Nephron (organoid): Measurements from ENCODE around the gene COQ2.
"Not testable (repeated sequence)": the region's sequence is repeated elsewhere in the genome, so short reads cannot be mapped to it uniquely, and the experiment has no call there.

Experiments
- H3K27ac Mint-ChIP-seq, 3 experiments: 2 replicates each; pipeline ENCODE4 v1.8.0; 2020; ENCODE audit warnings: mixed read lengths in 3 of 3, mild to moderate bottlenecking in 2 of 3, moderate library complexity in 1 of 3
- H3K27me3 Mint-ChIP-seq: 2 replicates; pipeline ENCODE4 v1.8.0; 2021; ENCODE audit warnings: low read depth, mild to moderate bottlenecking, moderate library complexity, mixed read lengths
- H3K36me3 Mint-ChIP-seq: 2 replicates; pipeline ENCODE4 v1.8.0; 2020; ENCODE audit warnings: low read depth, mixed read lengths
- H3K4me1 Mint-ChIP-seq: 2 replicates; pipeline ENCODE4 v1.8.0; 2020; ENCODE audit warnings: mixed read lengths
- H3K4me3 Mint-ChIP-seq, 3 experiments: 2 replicates each; pipeline ENCODE4 v1.8.0; 2020; ENCODE audit warnings: mild to moderate bottlenecking in 3 of 3, mixed read lengths in 3 of 3, moderate library complexity in 2 of 3
- H3K9me3 Mint-ChIP-seq: 2 replicates; pipeline ENCODE4 v1.8.0; 2020; ENCODE audit warnings: mixed read lengths
- TF ChIP-seq, protein P1 (sequence below), 3 experiments: fragments of 200-600 bp; sonication (generic); IDR thresholded peaks; one replicate each; pipeline ENCODE4 v1.5.0; 2021; ENCODE audit warnings: antibody characterized with exemption in 3 of 3; ENCODE audit not compliant: unreplicated experiment in 3 of 3

The COQ2 gene

GRCh38 chr4:83247415-83248357 is 36.9 kb downstream of the COQ2 start:
- Mint-ChIP-seq H3K4me1 (no peaks in the 10 kb centered on the region), H3K27me3 (no peaks in the 10 kb centered on the region), H3K36me3 (no peaks in the 10 kb centered on the region), H3K27ac (no peak overlapping the region), H3K4me3 (no peak overlapping the region), H3K9me3 (peaks cover 7% of the 10 kb centered on the region)
- TF ChIP-seq, protein P1, sequence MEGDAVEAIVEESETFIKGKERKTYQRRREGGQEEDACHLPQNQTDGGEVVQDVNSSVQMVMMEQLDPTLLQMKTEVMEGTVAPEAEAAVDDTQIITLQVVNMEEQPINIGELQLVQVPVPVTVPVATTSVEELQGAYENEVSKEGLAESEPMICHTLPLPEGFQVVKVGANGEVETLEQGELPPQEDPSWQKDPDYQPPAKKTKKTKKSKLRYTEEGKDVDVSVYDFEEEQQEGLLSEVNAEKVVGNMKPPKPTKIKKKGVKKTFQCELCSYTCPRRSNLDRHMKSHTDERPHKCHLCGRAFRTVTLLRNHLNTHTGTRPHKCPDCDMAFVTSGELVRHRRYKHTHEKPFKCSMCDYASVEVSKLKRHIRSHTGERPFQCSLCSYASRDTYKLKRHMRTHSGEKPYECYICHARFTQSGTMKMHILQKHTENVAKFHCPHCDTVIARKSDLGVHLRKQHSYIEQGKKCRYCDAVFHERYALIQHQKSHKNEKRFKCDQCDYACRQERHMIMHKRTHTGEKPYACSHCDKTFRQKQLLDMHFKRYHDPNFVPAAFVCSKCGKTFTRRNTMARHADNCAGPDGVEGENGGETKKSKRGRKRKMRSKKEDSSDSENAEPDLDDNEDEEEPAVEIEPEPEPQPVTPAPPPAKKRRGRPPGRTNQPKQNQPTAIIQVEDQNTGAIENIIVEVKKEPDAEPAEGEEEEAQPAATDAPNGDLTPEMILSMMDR (IDR thresholded peaks at IDR 0.05; ENCODE audit: unreplicated experiment in 3 of 3): no peak

DNA sequence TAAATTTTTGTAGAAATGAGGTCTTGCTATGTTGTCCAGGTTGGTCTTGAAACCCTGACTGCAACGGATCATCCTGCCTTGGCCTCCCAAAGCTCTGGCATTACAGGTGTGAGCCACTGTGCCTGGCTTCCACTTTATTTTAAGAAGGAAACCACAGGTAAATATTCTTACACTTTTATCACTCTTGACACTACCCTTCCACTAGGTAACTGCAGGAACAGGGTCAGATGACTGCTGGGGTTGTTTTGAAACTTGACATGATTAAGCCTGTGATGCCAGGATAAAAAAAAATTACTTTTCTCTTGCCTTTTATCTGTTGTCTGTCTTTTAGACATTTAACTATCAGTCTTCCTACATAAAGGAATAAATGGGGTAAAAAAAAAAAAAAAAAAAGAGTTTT is 43.5 kb downstream of the COQ2 start:
- TF ChIP-seq, protein P1 (IDR thresholded peaks at IDR 0.05; ENCODE audit: unreplicated experiment in 3 of 3): no peak

DNA sequence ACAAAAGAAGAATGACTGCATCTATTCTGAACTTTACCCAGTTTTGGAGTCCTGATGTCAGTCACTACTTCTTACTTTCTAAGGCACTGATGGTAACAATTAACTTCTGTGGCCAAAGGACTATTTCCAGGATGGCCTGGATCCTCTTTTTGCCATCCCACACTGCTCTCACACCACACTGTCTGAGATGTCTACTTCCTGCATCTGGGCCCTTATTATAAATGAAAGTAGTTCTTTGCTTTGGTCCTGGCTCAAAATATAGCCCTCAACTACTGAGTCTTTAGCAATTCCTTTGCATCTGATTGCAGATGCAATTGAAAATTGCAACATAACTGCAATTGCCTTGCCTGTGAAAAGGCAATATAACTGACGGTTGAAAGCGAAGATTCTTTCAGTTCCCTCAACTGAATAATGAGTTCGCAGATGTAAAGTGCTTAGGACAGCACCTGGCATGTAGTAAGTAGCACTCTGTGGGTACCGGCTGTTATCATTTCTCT is 44.2 kb downstream of the COQ2 start:
- Mint-ChIP-seq H3K4me3 (no peak overlapping the region), H3K36me3 (no peaks in the 10 kb centered on the region), H3K27me3 (no peaks in the 10 kb centered on the region), H3K4me1 (no peaks in the 10 kb centered on the region), H3K9me3 (peaks cover 7% of the 10 kb centered on the region), H3K27ac (no peak overlapping the region)
- TF ChIP-seq, protein P1 (IDR thresholded peaks at IDR 0.05; ENCODE audit: unreplicated experiment in 3 of 3): no peak

More for the DNA sequence above, 43.5 kb downstream of the COQ2 start:
- Mint-ChIP-seq H3K4me1 (no peaks in the 10 kb centered on the region), H3K9me3 (peaks cover 7% of the 10 kb centered on the region), H3K27me3 (no peaks in the 10 kb centered on the region), H3K27ac (no peak overlapping the region), H3K4me3 (no peak overlapping the region), H3K36me3 (no peaks in the 10 kb centered on the region)

GRCh38 chr4:83238393-83239248 is 46.0 kb downstream of the COQ2 start:
- H3K27ac Mint-ChIP-seq: no peak overlapping the region
- H3K27me3 Mint-ChIP-seq: no peaks in the 10 kb centered on the region
- TF ChIP-seq, protein P1 (IDR thresholded peaks at IDR 0.05; ENCODE audit: unreplicated experiment in 3 of 3): no peak
- H3K36me3 Mint-ChIP-seq: no peaks in the 10 kb centered on the region
- H3K4me3 Mint-ChIP-seq: no peak overlapping the region
- peaks cover 3% of the 10 kb centered on the region for H3K9me3 Mint-ChIP-seq
- H3K4me1 Mint-ChIP-seq: no peaks in the 10 kb centered on the region

GRCh38 chr4:83237591-83237990 is 47.0 kb downstream of the COQ2 start:
- H3K27me3 Mint-ChIP-seq: no peaks in the 10 kb centered on the region
- H3K4me3 Mint-ChIP-seq: no peak overlapping the region
- H3K27ac Mint-ChIP-seq: no peak overlapping the region
- H3K36me3 Mint-ChIP-seq: no peaks in the 10 kb centered on the region
- no peaks in the 10 kb centered on the region for H3K4me1 Mint-ChIP-seq
- TF ChIP-seq, protein P1 (IDR thresholded peaks at IDR 0.05; ENCODE audit: unreplicated experiment in 3 of 3): no peak
- no peaks in the 10 kb centered on the region for H3K9me3 Mint-ChIP-seq

GRCh38 chr4:83235645-83236133 is 48.9 kb downstream of the COQ2 start:
- not testable (repeated sequence) for H3K9me3 Mint-ChIP-seq, H3K4me1 Mint-ChIP-seq, H3K36me3 Mint-ChIP-seq, H3K4me3 Mint-ChIP-seq, H3K27ac Mint-ChIP-seq, H3K27me3 Mint-ChIP-seq
